Sciatic nerve (tissue), 2 donors: ENCODE measurements around the gene DGKZ. TPM values are rescaled to one million over a fixed set of nuclear protein-coding genes. Genes with fewer than 3 reads are reported as not detected.
"Not testable (repeated sequence)": the region's sequence is repeated elsewhere in the genome, so short reads cannot be mapped to it uniquely, and the experiment has no call there.

Source experiments
- ATAC-seq: fragments of 200-7000 bp; cut with Tn5 transposase; one replicate; pipeline ENCODE4 v1.9.1; 2020; ENCODE audit warnings: mild to moderate bottlenecking, moderate library complexity
- DNase-seq: peaks from one replicate; pipeline ENCODE4 v3.0.0-alpha.2; 2020; ENCODE audit warnings: low spot score
- intact Hi-C: fragments of 100-400 bp; cut with DNase I; formaldehyde crosslinking; loops from one replicate; pipeline ENCODE4 v1.14.2; 2022
- total RNA-seq: library from RNA; stranded (reverse); fragmentation: NEBNext Ultra II Directional; extraction: Animal tissue kit (Norgen Biotek cat#: 25700); gene quantifications from one replicate; pipeline ENCODE4 v1.2.1, GENCODE V29; 2021
- donor health status: DM: no; HTN: no; CAD: no.
- donor health status: DM: no; HTN: no; CAD: no.

Gene DGKZ
- total RNA-seq, 1 donor from 2014 or later = 45.5 TPM

DNA sequence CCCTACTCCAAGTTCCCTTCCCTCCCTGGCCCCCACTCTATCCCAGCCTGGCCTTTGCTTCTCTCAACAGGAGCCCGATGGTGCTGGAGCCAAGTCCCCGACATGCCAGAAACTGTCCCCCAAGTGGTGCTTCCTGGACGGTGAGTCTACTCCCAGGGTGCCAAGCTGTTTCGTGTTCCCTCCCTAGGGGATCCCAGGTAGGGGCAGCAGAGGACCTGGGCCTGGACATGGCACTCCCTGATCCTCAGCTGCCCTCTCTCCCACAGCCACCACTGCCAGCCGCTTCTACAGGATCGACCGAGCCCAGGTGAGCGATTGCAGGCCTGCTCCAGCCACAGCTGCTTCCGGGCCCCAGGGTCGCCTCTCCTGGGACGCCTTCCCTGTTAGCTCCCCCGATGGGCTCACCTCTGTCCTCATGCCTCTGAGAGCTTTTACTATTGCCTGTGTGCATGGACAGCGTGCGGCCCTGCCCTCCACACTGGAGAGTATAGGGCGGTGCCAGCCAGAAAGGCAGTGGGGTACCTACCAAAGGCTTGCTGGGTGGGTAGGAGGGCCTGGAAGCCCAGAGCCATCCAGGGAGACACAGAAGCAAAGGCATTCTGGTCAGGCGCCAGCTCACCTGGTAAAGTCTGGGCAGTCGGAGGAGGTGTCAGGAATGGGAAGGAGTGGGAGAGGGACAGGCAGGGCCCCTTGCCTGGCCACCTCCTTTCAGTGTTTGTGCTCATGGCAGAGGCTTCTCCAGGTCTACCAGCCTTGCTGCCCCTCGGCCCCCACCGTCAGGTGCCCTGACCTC is 29.2 kb downstream of the DGKZ start:
- intact Hi-C loops = no loop called here
- DNase-seq (no peak), ATAC-seq (no peak)

DNA sequence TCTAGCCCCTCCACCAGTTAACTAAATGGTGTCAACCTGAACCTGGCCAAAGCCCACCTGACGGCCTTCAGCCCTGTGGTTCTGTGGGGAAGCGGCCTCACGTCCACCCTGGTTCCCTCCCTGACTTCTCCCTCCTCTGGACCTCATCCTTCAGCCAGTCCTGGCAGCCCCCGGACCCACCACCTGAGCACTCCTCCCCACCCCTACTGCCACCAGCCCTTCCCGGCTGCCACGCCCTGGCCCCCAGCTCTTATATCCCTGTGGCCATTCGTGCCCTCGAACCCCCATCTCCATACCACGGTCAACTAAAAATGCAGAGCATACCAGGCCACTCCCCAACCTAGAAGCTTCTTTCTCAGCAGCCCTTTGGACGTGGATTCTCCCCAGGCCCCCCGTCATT is 30.0 kb downstream of the DGKZ start:
- no peak for ATAC-seq
- intact Hi-C loops = no loop called here
- peak; percentile 45 for DNase-seq

DNA sequence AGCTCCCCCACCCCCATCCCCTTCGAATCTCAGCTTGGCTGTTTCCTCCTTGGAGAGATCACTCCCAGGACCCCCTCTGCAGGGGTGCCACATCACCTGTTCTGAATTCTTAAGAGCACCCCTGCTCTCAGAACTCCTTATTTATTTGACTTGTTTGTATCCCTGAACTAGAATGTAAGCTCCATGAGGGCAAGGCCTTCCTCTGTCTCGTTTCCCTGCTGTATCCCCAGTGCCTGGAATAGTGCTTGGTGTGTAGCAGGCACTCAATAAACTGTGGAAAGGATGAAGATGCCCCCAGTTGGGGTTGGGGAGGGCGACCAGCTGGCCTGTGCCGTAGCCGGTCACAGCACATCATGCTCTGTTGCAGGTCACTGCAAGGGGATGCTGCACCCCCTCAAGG is 30.6 kb downstream of the DGKZ start:
- ATAC-seq (no peak), DNase-seq (no peak)
- intact Hi-C loops = no loop called here

DNA sequence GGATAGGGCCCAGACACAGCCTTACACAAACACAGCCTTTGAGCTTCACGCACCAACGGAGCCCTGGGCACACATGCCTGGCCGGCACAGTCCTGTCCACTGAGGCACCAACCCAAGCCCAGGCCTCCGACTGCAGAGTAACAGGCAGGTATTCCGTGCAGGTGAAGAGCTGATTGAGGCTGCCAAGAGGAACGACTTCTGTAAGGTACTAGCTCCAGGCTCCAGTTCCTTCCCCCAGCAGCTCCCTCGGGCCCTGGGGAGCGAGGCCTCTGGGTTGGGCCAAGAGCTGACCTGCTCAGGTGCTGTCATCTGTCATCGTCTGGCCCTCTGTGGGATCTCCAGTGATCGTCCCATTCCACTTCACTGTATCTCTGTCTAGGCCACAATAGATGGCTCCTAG is 31.0 kb downstream of the DGKZ start:
- DNase-seq = no peak
- intact Hi-C loops = no loop called here
- no peak for ATAC-seq

DNA sequence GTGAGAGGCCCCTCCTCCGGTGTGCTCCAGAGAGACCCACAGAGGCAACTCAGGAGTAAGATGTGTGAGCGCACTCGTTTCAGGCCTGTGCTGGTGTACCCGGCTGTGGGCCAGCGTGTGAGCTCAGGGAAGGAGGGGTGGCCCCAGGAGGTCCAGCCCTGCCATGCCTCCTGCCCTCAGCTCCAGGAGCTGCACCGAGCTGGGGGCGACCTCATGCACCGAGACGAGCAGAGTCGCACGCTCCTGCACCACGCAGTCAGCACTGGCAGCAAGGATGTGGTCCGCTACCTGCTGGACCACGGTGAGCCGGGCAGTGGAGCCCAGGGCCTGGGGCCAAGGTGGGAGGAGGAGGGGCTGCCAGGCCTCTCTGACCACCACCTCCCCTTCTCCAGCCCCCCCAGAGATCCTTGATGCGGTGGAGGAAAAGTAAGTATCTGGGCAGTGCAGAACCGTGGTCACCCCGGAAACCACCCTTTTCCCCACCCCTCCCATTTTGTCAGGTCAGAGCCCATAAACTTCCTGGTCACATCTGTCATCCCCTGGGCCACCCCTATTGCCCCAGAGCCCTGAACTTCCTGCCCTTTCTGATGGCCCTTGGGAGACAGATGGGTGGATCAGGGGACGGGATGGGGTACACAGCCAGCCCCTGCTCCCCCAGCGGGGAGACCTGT is 31.7 kb downstream of the DGKZ start:
- intact Hi-C loops = no loop called here
- DNase-seq (no peak), ATAC-seq (no peak)

GRCh38 chr11:46379482-46380293 is 32.4 kb downstream of the DGKZ start:
- intact Hi-C loops = loop anchor here (5.0 to 10.0 kb wide), 2 partner anchors 153 to 235 kb away; partner anchors contain the start of genes ATG13 and HARBI1
- not testable (repeated sequence) for DNase-seq
- ATAC-seq = peak; percentile 30

GRCh38 chr11:46380340-46381047 is 33.2 kb downstream of the DGKZ start:
- DNase-seq (peak; percentile 85), ATAC-seq (peak; percentile 65)
- intact Hi-C loops = loop anchor here (5.0 to 10.0 kb wide), 2 partner anchors 152 to 234 kb away; partner anchors contain the start of genes ATG13 and HARBI1

GRCh38 chr11:46381048-46381818 is 34.0 kb downstream of the DGKZ start, which contains the start of gene MDK:
TSS of gene MDK (plus strand) at chr11:46381669. CDS start at chr11:46382058, 389 bp downstream.
- peak; percentile 0 for ATAC-seq
- no peak for DNase-seq
- intact Hi-C loops = loop anchor here (5.0 to 10.0 kb wide), 2 partner anchors 151 to 234 kb away; partner anchors contain the start of genes ATG13 and HARBI1

GRCh38 chr11:46381819-46382645 is 34.8 kb downstream of the DGKZ start:
- intact Hi-C loops = loop anchor here (5.0 to 10.0 kb wide), 2 partner anchors 150 to 233 kb away; partner anchors contain the start of genes ATG13 and HARBI1
- ATAC-seq (no peak), DNase-seq (no peak)

- DNase-seq (no peak), ATAC-seq (no peak)
- intact Hi-C loops = loop anchor here (5.0 to 10.0 kb wide), 2 partner anchors 149 to 232 kb away; partner anchors contain the start of genes ATG13 and HARBI1
Measured at GRCh38 chr11:46382646-46383403, 35.6 kb downstream of the DGKZ start.

DNA sequence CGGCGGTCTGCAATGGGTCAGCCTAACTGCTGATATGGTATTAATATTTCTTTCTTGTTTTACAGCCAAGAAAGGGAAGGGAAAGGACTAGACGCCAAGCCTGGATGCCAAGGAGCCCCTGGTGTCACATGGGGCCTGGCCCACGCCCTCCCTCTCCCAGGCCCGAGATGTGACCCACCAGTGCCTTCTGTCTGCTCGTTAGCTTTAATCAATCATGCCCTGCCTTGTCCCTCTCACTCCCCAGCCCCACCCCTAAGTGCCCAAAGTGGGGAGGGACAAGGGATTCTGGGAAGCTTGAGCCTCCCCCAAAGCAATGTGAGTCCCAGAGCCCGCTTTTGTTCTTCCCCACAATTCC is 36.1 kb downstream of the DGKZ start:
- intact Hi-C loops = loop anchor here (5.0 to 10.0 kb wide), 2 partner anchors 149 to 231 kb away; partner anchors contain the start of genes ATG13 and HARBI1

GRCh38 chr11:46383974-46384701 is 36.9 kb downstream of the DGKZ start:
- intact Hi-C loops = loop anchor here (5.0 to 10.0 kb wide), 2 partner anchors 148 to 231 kb away; partner anchors contain the start of genes ATG13 and HARBI1
- DNase-seq (no peak), ATAC-seq (no peak)

More for the DNA sequence above, 36.1 kb downstream of the DGKZ start:
- ATAC-seq (no peak), DNase-seq (no peak)

GRCh38 chr11:46385169-46386004 is 38.1 kb downstream of the DGKZ start:
- DNase-seq (no peak), ATAC-seq (no peak)
- intact Hi-C loops = loop anchor here (10.0 kb wide), 1 partner anchor 229 kb away; the partner anchor contains the start of genes ATG13 and HARBI1

DNA sequence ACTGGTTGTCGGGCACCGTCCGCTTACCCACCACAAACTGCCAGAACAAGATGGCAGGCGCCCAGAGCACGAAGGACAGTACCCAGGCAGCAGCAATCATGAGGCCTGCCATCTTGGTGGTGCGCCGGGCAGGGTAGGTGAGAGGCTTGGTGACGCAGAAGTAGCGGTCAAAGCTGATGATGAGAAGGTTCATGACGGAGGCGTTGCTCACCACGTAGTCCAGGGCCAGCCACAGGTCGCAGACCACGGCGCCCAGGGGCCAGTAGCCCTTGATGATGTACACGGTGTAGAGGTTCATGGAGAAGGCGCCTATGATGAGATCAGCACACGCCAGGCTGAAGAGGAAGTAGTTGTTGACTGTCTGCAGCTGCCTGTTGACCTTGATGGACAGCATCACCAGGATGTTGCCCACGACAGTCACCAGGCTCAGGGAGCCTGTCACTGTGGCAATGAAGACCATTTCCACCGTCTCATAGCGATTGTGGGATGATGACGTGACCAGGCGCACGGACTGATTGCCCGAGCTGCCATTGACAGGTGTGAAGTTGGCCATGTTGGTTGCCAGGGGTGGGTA is 38.8 kb downstream of the DGKZ start:
- intact Hi-C loops = loop anchor here (10.0 kb wide), 1 partner anchor 229 kb away; the partner anchor contains the start of genes ATG13 and HARBI1

More for the DNA sequence above, 38.8 kb downstream of the DGKZ start:
- ATAC-seq (no peak), DNase-seq (no peak)
